ENCODE results near the gene KRTAP10-4. TPM values are rescaled to one million over a fixed set of nuclear protein-coding genes. Genes with fewer than 3 reads are reported as not detected.

KRTAP10-4 gene
- total and polyA plus RNA-seq, 10 of the 15 experiments (the other 5 are each of a cell fraction or from before 2014, with no cell fraction given) = not detected

DNA sequence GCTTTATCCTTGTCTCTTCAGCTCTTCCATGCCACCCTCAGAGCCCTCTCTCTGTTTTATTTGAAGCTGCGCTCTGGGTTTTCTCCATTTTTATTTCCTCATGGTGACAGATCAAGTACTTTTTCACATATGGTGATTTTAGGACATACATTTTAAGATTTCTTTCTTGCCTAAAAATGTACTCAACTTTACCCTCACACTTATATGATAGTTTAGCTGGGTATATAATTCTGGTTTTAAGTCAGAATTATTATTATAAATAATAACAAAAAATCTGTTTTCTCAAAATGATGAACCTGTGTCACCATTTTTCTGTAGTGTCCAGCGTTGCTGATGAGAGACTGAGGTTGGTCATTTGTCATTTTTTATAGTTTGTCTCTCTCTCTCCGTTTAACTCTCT is 7.6 kb downstream of the KRTAP10-4 start:
- Histone ChIP-seq H4K20me1 (ENCODE audit: control insufficient read depth, insufficient read depth) (no peaks in the 10 kb centered on the region), H3K79me2 (ENCODE audit: control insufficient read depth, insufficient read depth, low read length) (no peaks in the 10 kb centered on the region), H3K27me3 (replicated peaks in 1 of 2; ENCODE audit: control insufficient read depth in 2 of 2, insufficient read depth in 2 of 2, low read length in 1 of 2) (no peaks in the 10 kb centered on the region), H2AFZ (ENCODE audit: control insufficient read depth, low read depth, low read length) (no peak overlapping the region), H3K9me3 (replicated peaks; ENCODE audit: control insufficient read depth, insufficient read depth, low read length) (peaks cover 5% of the 10 kb centered on the region; the same call in 2 of the 3 replicates), H3K27ac (ENCODE audit: control insufficient read depth, insufficient read depth) (no peak overlapping the region), H3K4me2 (ENCODE audit: control insufficient read depth, insufficient read depth) (no peak overlapping the region), H3K9ac (ENCODE audit: control insufficient read depth, insufficient read depth, low read length) (no peak overlapping the region), H3K4me3 (no peak overlapping the region), H3K36me3 (ENCODE audit: control insufficient read depth in 2 of 2, insufficient read depth in 2 of 2, low read length in 1 of 2) (no peaks in the 10 kb centered on the region), H3K4me1 (ENCODE audit: control insufficient read depth, insufficient read depth, low read length) (no peaks in the 10 kb centered on the region)
- ATAC-seq (no peak), FAIRE-seq (no peak), DNase-seq (ENCODE audit: low read depth, low spot score) (no peak)
- in situ Hi-C loops (cut with MboI) (no loop called here), intact Hi-C loops (cut with micrococcal nuclease; ENCODE audit: unreplicated experiment) (no loop called here)
- WGBS (ENCODE audit: insufficient coverage, insufficient replicate concordance, low lambda C conversion rate, missing lambda C conversion rate) = 32% methylated on average over 3 of the region's 3 CpGs
- TF ChIP-seq BACH1 (IDR thresholded peaks at IDR 0.05; ENCODE audit: borderline replicate concordance) (no peak), TCF12 (IDR thresholded peaks at IDR 0.05; ENCODE audit: low read depth, low read length) (no peak), TARDBP (IDR thresholded peaks at IDR 0.05; ENCODE audit: borderline replicate concordance) (no peak), DPF2 (IDR thresholded peaks at IDR 0.05) (no peak), KAT2A (conservative IDR thresholded peaks at IDR 0.05; ENCODE audit: control insufficient read depth, low read depth, low read length) (no peak), PAX8 (IDR thresholded peaks at IDR 0.05) (no peak)
- CTCF ChIA-PET = no interaction called here
- BruUV-seq (replicated peaks) = no TSS peak
- RAD21 ChIA-PET (ENCODE audit: unreplicated experiment) = no interaction called here
- POLR2A ChIA-PET = no interaction called here
- SMC1A ChIA-PET (ENCODE audit: uncharacterized antibody, unreplicated experiment) = no interaction called here

DNA sequence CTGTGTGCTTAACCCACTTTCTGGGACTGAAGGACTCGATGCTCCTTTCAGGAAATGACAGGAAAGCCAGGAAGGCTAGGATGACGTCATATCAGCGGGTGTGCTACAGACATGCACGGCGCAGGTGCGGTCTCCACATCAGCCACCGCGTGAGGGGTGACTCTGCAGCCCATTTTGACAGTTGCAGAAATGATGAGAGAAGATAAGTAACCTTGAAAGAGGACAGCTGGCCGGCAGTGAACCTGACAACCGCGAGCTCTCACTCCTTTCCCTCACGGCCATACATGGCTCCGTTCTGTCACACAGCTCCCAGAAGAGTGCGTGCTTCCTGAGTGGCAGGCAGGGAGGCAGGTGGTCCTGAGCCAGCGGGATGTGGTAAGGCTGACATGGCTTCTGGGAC is 8.5 kb downstream of the KRTAP10-4 start:
- Histone ChIP-seq H3K27me3 (replicated peaks in 1 of 2; ENCODE audit: control insufficient read depth in 2 of 2, insufficient read depth in 2 of 2, low read length in 1 of 2) (no peaks in the 10 kb centered on the region), H3K4me3 (no peak overlapping the region), H4K20me1 (ENCODE audit: control insufficient read depth, insufficient read depth) (no peaks in the 10 kb centered on the region), H2AFZ (ENCODE audit: control insufficient read depth, low read depth, low read length) (no peak overlapping the region), H3K9ac (ENCODE audit: control insufficient read depth, insufficient read depth, low read length) (no peak overlapping the region), H3K9me3 (replicated peaks; ENCODE audit: control insufficient read depth, insufficient read depth, low read length) (peaks cover 5% of the 10 kb centered on the region; the same call in 2 of the 3 replicates), H3K4me1 (ENCODE audit: control insufficient read depth, insufficient read depth, low read length) (no peaks in the 10 kb centered on the region), H3K79me2 (ENCODE audit: control insufficient read depth, insufficient read depth, low read length) (no peaks in the 10 kb centered on the region), H3K4me2 (ENCODE audit: control insufficient read depth, insufficient read depth) (no peak overlapping the region), H3K36me3 (ENCODE audit: control insufficient read depth in 2 of 2, insufficient read depth in 2 of 2, low read length in 1 of 2) (no peaks in the 10 kb centered on the region), H3K27ac (ENCODE audit: control insufficient read depth, insufficient read depth) (no peak overlapping the region)
- no TSS peak for BruUV-seq (replicated peaks)
- FAIRE-seq = no peak
- no peak for DNase-seq (ENCODE audit: low read depth, low spot score)
- intact Hi-C loops (cut with micrococcal nuclease; ENCODE audit: unreplicated experiment) = no loop called here
- in situ Hi-C loops (cut with MboI) = no loop called here
- ChIA-PET SMC1A (ENCODE audit: uncharacterized antibody, unreplicated experiment) (no interaction called here), CTCF (no interaction called here), RAD21 (ENCODE audit: unreplicated experiment) (no interaction called here), POLR2A (no interaction called here)
- ATAC-seq = no peak
- 44% methylated on average over 15 of the region's 15 CpGs for WGBS (ENCODE audit: insufficient coverage, insufficient replicate concordance, low lambda C conversion rate, missing lambda C conversion rate)
- TF ChIP-seq RFX5 (IDR thresholded peaks at IDR 0.05; ENCODE audit: low read depth, low read length) (no peak), TCF12 (IDR thresholded peaks at IDR 0.05; ENCODE audit: low read depth, low read length) (no peak), ZNF207 (IDR thresholded peaks at IDR 0.05; ENCODE audit: borderline replicate concordance) (no peak), MXI1 (IDR thresholded peaks at IDR 0.05; ENCODE audit: low read depth, low read length) (no peak), ESRRA (IDR thresholded peaks at IDR 0.05; ENCODE audit: low read length) (no peak), SUPT20H (IDR thresholded peaks at IDR 0.05; ENCODE audit: borderline replicate concordance, control insufficient read depth, low read depth, low read length) (no peak), CBFB (IDR thresholded peaks at IDR 0.05; ENCODE audit: low read depth) (no peak)
- TF ChIP-seq, protein P1, sequence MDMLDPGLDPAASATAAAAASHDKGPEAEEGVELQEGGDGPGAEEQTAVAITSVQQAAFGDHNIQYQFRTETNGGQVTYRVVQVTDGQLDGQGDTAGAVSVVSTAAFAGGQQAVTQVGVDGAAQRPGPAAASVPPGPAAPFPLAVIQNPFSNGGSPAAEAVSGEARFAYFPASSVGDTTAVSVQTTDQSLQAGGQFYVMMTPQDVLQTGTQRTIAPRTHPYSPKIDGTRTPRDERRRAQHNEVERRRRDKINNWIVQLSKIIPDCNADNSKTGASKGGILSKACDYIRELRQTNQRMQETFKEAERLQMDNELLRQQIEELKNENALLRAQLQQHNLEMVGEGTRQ (IDR thresholded peaks at IDR 0.05; ENCODE audit: borderline replicate concordance, low read depth, low read length) = no peak
- TF ChIP-seq, protein P2, sequence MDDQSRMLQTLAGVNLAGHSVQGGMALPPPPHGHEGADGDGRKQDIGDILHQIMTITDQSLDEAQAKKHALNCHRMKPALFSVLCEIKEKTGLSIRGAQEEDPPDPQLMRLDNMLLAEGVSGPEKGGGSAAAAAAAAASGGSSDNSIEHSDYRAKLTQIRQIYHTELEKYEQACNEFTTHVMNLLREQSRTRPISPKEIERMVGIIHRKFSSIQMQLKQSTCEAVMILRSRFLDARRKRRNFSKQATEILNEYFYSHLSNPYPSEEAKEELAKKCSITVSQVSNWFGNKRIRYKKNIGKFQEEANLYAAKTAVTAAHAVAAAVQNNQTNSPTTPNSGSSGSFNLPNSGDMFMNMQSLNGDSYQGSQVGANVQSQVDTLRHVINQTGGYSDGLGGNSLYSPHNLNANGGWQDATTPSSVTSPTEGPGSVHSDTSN (IDR thresholded peaks at IDR 0.05; ENCODE audit: insufficient replicate concordance, low read depth, low read length) = no peak
- TF ChIP-seq, protein P3, sequence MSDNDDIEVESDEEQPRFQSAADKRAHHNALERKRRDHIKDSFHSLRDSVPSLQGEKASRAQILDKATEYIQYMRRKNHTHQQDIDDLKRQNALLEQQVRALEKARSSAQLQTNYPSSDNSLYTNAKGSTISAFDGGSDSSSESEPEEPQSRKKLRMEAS (IDR thresholded peaks at IDR 0.05; ENCODE audit: low read depth, low read length) = no peak
- TF ChIP-seq, protein P4, sequence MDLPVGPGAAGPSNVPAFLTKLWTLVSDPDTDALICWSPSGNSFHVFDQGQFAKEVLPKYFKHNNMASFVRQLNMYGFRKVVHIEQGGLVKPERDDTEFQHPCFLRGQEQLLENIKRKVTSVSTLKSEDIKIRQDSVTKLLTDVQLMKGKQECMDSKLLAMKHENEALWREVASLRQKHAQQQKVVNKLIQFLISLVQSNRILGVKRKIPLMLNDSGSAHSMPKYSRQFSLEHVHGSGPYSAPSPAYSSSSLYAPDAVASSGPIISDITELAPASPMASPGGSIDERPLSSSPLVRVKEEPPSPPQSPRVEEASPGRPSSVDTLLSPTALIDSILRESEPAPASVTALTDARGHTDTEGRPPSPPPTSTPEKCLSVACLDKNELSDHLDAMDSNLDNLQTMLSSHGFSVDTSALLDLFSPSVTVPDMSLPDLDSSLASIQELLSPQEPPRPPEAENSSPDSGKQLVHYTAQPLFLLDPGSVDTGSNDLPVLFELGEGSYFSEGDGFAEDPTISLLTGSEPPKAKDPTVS (IDR thresholded peaks at IDR 0.05; ENCODE audit: low read depth, low read length) = no peak

Measured in GM12878 (cell line).